ENCODE measurements around the gene KLHL17. TPM values are rescaled to one million over a fixed set of nuclear protein-coding genes. Genes with fewer than 3 reads are reported as not detected.

KLHL17 gene
- total and polyA plus RNA-seq, 9 of the 15 experiments (the other 6 are each of a cell fraction or from before 2014, with no cell fraction given): 0.14 to 84.8 (median 13.0) TPM

GRCh38 chr1:981955-982558, 21.7 kb downstream of the KLHL17 start, which contains the start of gene PERM1:
PERM1 (minus strand) TSS chr1:982093; CDS start chr1:981029, 1,064 bp downstream.
- Histone ChIP-seq H3K9ac (ENCODE audit: insufficient read depth in 1 of 2, low read depth in 2 of 2, low read length in 2 of 2) (peak within 1 kb of the TSS in 1 of 2 experiments; percentile 67; a peak in 2 of 4 replicates), H3K9me3 (replicated peaks; ENCODE audit: control insufficient read depth, insufficient read depth, low read depth, low read length) (no peaks in the 10 kb centered on the region), H3K27me3 (ENCODE audit: control insufficient read depth in 2 of 2, insufficient read depth in 2 of 2, low read length in 2 of 2) (peaks cover 39 to 60% of the 10 kb centered on the region in 2 experiments; a peak in 4 of 5 replicates), H3K79me2 (ENCODE audit: control insufficient read depth, insufficient read depth, low read length) (no peaks in the 10 kb centered on the region), H3K4me1 (replicated peaks in 1 of 2; ENCODE audit: control insufficient read depth in 2 of 2, insufficient read depth in 2 of 2, low read length in 2 of 2) (peaks cover 0 to 62% of the 10 kb centered on the region in 2 experiments; a peak in 3 of 5 replicates), H4K20me1 (replicated peaks; ENCODE audit: control insufficient read depth, insufficient read depth, low read length) (peaks cover 13% of the 10 kb centered on the region), H2AFZ (ENCODE audit: low read depth, low read length) (no peak within 1 kb of the TSS), H3K9me1 (ENCODE audit: control insufficient read depth, insufficient read depth, low read length) (no peaks in the 10 kb centered on the region), H3K36me3 (ENCODE audit: control insufficient read depth, insufficient read depth, low read length) (no peaks in the 10 kb centered on the region), H3K4me3 (no peak within 1 kb of the TSS), H3K27ac (ENCODE audit: extremely low read depth, low read depth, low read length) (no peak within 1 kb of the TSS), H3K4me2 (ENCODE audit: insufficient read depth, low read length) (no peak within 1 kb of the TSS)
- ChIA-PET CTCF (ENCODE audit: low intra/inter-chr PET ratio) (interaction anchor here (2.9 kb wide), 1 partner anchor 82 kb away, joined by 27 read pairs; no protein-coding TSS in a partner anchor), POLR2A (interaction anchor here (0.7 to 1.7 kb wide), 5 partner anchors 11 to 224 kb away, joined by 3 to 8 read pairs (median 4); partner anchors contain the start of genes PLEKHN1 and TNFRSF18)
- intact Hi-C loops (cut with micrococcal nuclease): loop anchor here (10.0 kb wide), 1 partner anchor 313 kb away; no protein-coding TSS in a partner anchor
- no TSS peak for BruUV-seq (replicated peaks)
- ATAC-seq: no peak
- DNase-seq (ENCODE audit: extremely low read depth in 1 of 4, low spot score in 3 of 4): no peak
- WGBS (ENCODE audit: insufficient coverage, low coverage, missing lambda C conversion rate): 7% methylated on average over 25 of the region's 28 CpGs
- no peak for TF ChIP-seq ATF1 (CRISPR knock-in tag; IDR thresholded peaks at IDR 0.05)
- 0 out of 2 replicates have a peak, but pooled peaks have one; percentile 16 for TF ChIP-seq ATF1 (tag; IDR thresholded peaks at IDR 0.05)
- no peak for TF ChIP-seq ZNF586 (CRISPR knock-in tag; conservative IDR thresholded peaks at IDR 0.05)
- no peak for TF ChIP-seq E2F4 (CRISPR knock-in tag; IDR thresholded peaks at IDR 0.05; ENCODE audit: low read depth)
- no peak for TF ChIP-seq CREB1 (IDR thresholded peaks at IDR 0.05)
- TF ChIP-seq CREB1 (CRISPR knock-in tag; IDR thresholded peaks at IDR 0.05): 0 out of 2 replicates have a peak, but pooled peaks have one; percentile 16
- no peak for TF ChIP-seq HES1 (IDR thresholded peaks at IDR 0.05; ENCODE audit: low read depth)
- in situ Hi-C loops (cut with MboI): loop anchor here (10.0 kb wide), 1 partner anchor 83 kb away; no protein-coding TSS in a partner anchor
- no peak for FAIRE-seq
